Measurements from ENCODE around the gene PLBD1.
A peak's percentile ranks its signal among the peaks of the same experiment; 100 is the strongest.

Gene PLBD1

DNA sequence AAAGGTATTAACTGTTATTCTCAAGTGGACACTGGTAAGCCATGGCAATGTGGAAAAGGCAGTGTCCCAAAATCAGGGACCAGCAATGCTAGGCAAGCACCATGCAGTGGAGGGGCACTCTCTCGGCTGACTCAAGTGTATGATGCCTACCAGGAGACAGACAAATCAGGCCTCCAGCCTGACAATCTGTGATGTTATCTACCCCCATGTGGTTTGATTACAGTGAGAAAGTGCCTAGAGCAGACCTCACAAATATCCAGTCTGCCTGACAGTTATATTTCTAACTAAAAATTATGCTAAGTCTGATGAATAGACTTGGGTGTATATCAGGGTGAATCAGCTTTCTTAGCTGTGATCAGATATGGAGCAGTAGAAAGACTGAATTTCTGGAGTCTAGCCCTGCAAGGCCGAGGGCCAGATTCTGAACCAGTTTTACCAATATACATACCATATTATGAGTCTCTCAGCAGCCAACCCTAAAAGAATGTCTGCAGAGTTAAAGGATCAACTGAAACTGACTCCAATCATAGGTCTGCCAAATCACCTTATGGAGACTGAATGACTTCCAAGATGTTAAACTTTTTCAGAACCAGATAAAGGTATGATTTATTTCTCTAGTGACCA is 3.2 kb downstream of the PLBD1 start:
- DNase-seq: no peak

DNA sequence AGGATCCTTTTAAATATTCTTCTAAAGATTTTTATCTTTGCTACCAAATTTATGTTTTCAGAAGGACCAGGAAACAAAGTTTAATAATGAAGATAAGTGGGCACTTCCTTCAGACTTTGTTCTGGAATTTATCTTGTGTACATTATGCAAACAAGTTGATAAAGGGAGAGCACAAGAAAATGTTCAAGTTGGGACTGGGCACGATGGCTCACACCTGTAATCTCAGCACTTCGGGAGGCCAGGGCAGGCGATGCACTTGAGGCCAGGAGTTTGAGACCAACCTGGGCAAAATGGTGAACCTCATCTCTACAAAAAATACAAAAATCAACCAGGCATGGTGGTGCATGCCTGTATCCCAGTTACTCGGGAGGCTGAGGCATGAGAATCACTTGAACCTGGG is 4.6 kb downstream of the PLBD1 start:
- no peak for DNase-seq

DNA sequence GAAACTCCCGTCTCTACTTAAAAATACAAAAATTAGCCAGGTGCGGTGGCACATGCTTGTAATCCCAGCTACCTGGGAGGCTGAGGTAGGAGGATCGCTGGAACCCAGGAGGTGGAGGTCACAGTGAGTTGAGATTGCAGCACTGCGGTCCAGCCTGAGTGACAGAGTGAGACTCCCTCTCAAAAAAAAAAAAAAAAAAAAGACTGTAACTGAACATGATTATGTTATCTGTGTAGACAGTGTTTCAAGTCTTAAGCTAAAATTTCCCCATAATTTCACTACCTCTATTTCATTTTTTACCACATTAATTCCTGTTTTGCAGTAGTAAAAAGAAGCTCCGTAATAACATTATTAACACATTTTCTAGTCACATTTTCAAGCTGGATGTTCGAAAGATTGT is 5.4 kb downstream of the PLBD1 start:
- DNase-seq: no peak

DNA sequence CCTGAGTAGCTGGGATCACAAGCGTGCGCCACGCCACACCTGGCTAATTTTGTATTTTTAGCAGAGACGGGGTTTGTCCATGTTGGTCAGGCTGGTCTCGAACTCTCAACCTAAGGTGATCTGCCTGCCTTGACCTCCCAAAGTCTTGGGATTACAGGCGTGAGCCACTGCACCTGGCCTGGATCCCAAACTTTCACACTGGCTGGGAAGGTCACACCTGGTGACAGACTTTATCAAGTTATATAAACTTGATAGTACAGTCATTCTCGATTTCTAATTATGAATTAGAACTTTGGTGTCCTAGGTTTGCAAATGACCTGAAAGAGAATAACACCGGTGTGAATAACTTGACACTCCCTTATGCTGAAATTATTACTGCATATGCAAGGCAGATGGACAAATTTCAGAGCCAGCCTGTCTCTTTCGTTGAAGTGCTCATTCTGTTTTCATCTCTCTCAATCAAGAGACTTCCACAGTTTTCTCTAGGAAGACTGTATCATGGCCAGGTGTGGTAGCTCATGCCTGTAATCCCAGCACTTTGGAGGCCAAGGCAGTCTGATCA is 5.9 kb downstream of the PLBD1 start:
- DNase-seq: no peak

DNA sequence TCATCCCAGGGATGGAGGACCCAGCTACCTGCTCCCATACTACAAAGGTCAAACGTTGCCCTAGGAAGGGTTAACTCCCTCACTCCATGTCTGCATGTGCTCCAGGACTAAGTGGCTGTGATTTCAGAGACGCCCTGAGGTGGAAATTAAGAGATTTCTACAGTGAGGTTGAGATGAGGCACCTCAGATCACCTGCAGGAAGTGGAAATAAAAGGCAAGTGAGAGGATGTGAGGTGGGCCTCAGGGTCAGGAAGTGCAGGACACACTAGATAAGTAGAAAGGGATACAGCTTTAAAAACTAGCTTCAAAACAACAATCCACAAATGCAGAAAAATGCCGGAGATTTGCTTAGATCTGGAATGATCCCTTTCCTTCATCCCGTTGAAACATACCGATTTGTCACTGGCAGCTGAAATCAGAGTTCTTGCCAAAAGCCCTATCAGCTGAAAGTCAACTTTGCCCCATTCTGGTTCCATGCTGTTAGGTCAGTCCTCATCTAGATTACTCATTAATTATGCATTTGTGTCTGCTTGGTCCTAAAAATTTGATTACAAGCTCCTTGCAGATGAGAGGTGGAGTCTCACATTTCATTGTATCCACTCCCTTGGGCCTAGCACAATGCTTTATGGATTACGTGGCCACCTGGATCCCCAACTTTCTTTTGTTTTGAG is 6.6 kb downstream of the PLBD1 start:
- no peak for DNase-seq

DNA sequence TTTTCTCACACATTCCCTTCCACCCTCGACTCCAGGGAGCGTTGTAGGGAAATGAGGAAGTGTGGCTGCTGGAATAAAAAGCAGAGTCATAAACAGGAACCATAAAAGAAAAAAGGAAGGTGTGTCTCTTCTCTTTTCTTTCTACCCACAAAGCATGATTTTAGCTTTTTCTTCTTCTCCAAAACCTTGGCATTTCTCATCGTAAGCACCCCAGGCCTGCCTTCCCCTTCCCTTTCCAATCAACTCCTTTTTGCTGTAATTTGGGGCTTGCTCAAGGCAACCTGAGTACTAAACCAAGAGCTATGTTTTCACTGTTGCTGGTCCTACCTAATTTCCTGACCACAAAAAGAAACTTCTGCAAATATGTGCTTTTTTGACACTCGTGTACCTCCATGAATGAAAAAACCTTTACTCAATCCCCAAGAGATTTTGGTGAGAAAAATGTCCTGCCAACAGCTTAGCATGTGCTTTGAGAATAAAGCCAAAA is 9.2 kb downstream of the PLBD1 start:
- no peak for DNase-seq

DNA sequence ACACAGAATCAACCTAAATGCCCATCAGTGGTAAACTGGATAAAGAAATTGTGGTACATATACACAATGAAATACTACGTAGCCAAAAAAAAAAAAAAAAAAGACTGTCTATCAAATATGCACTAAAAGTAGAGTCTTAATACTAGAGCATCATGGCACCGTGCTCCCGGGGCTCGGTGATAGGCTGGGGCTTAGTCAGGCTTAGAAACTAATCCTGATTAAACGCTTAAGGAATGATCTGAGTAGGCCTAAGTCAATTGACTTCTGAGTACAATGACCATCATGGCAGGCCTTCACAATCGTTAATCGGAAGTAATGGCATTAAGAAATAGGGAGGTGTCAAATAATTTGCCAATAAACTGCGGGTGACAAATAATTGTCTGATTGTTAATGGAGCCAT is 9.7 kb downstream of the PLBD1 start:
- DNase-seq: no peak

DNA sequence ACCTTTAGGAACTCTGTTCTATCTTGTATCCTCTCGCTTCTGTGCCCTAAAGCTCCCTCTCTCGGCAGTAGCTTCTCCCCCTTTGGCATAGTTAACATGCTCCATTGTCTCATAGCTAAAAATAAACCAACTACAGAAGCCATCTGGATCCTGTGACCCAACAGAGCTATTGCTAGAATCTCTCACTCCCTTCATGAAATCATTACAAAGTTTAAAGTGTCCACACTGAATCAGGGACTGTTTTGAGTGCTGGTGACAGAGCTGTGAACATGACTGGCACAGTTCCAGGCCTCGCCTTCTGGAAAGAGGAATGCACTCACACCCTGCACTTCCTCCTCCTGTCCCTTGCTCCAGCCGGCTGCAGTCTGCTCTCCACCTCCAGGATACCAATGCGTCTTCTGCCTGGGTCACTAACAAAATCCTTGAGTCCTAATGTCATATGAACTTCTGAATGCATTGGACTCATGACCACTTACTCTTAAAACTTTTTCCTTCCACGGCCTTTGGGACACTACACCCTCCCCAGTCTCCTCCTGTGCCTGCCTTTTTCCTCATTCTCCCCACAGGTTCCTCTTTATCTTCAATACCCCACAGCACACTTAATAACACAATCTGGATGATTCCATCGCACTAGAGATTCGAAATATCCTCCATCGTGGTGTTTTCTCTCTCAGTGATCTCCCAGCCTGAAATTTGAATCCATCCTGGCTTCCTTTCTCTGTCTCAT is 13.2 kb downstream of the PLBD1 start:
- DNase-seq: peak; percentile 69

DNA sequence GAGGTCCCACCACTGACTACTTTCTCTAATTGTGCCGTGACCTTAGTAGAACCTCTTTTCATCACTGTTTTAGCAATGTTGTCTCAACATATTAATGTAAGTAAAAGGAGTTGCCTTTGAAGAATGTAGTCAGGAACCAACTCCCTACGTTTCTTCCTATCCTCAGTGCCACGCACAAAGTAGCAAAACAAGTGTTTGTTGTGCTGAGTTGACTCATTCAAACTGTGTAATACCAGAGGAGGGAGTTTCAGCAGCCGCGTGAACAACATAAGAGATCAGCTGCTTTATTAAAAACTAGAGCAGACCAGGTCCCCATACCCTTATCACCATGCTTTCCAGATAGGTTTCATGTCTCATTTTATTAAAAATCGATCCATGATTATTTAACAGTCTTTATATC is 19.1 kb downstream of the PLBD1 start:
- no peak for DNase-seq

DNA sequence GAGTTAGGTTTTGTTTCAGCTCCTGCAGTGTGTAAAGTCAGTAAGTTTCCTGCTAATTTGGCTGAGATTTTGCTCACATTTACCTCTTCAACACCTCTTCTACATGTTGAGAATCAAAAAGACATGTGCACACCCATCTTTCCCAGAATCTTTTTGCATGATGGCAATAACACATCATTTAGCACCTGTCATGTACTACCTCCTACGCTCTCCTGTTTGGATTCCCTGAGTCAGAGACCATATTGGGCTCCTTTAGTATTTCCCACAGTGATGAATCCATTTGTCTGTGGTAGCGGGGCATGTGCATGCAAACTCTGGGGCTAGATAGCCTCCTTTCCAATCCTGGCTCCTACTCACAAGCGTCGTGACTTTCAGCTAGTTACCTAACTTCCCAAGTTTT is 20.1 kb downstream of the PLBD1 start:
- no peak for DNase-seq

DNA sequence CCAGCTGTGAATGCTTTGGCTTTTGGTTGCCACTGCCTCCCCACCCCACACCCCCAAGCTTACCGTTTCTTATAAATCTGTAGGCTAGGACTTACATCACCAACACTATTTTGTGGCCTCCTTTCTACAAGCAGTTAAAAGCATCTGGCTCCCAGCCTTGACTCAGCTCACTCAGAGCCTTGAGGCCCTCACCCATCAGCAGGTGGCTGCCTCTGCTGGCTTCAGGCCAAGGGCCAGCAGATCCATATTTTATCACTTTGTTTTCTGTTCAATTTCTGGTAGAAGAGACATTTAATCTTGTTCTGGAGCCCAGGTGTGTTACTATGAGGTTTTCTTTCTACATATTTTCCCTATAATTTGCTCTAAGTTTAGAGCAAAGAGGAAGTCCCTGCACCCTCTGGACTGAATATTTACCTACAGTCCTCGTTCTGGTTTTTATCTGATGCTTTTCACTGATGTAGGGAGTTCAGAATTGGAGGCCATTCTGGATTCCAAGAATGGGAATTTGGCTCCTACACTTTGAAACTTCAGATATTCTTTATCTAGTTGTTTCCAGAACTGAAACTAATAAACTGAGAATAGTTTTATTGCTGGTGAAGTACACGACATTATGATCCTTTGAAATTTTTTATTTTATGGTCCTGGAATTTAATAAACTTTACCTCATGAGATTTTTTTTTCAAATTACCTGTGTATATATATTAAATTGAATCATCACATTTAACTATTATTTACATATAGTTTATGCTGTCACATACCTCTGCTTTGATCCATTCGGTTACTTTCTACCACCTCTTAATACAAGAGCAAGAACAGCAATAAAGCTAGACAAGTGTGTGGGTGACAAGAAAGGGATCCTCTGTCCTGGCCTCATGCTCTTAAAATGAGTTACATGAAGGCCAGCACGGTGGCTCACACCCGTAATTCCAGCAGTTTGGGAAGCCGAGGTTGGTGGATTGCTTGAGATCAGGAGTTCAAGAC is 22.2 kb downstream of the PLBD1 start:
- DNase-seq: no peak

DNA sequence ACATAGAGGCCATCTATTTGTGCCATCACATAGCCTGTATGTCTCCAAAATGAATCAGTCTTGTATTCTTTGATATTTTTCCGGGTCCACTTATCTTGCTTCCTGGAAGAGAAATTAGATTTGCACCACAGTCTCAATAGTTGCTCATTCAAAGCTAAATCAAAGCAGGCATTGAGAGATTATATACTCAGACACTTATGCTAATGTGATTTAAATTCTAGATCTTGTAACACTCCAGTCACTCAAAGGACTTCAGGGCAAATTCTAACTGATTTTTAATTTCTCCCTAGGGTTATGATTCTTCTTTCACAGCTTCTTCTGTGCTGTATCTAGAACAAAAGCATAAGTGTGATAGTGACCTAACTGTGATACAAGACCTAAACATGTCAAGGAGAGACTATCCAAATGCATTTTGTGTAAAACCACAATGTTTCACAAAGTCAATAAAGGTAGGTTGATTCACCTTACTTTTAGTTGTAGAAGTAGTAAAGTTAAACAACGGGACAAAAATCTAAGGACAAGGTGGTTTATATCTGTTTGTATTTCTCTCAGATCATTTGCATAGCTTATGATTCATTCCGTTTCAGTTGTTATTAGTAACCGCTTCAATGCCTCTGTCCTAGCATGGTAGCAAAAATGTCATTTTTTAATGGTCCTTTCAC is 26.8 kb downstream of the PLBD1 start:
- no peak for DNase-seq

DNA sequence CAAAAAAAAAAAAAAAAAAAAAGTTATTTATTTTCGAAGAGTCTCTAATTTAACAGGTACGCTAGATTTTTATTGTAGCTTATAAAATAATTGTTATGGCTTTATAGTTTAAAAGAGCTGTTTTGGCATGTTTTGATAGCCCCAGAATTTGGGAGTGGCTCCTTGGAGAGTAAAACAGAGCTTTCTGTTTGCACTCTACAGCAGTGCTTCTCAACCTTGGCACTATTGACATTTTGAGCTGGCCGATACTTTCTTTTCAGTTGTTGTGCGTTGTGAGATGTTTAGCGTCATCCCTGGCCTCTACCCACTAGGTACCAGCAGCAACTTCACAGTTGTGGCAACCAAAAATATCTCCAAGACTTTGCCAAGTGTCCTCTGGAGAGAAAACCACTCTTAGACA is 30.6 kb downstream of the PLBD1 start:
- no peak for DNase-seq

DNA sequence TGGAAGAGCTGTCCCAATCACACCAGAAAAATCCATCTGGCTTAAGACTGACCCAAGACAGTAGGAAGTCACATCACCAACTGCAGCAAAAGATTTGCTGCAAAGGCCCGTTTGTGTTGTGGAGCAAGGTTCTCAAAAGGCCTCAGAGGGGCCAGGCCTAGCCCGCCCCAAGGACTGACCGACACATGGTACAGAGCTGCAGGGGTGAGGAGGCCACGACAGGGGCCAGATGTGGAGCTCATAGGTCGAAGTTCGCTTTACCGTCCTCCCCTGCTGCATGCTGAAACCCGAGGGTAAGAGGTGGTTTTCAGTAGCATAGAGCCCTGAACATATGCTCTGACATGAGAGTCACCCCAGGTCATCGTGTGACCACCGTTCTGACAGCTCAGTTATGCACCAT is 35.5 kb downstream of the PLBD1 start:
- no peak for DNase-seq

DNA sequence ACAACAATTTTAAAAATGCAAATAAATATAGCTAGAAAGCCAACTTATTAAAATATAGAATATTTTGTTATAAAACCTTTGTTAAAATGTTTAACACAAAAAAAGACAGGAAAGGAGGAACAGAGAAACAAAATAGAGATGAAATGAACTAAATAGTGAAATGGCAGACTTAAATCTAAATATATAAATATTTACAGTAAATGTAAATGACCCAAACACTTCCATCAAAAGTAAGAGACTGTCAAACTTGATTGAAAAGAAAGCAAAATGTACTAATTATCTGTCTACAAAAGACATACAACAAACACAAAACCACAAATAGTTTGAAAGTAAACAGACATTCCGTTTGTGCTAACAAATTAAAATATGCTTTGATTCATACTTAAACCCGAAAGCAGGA is 41.7 kb downstream of the PLBD1 start:
- DNase-seq: no peak

DNA sequence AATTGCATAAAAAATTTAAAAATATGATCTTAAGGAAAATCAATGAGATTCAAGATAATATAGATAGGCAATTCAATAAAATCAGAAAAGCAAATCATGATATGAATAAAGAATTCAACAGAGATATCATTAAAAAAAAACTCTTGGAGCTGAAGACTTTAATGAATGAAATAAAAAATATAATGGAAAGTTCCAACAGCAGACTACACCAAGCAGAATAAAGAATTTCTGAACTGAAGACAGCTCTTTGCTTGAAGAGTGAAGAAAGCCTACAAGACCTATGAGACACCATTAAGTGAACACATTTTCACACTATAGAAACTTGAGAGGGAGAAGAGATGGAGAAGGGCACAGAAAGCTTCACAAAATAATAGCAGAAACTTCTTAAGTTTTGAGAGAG is 45.9 kb downstream of the PLBD1 start:
- no peak for DNase-seq

DNA sequence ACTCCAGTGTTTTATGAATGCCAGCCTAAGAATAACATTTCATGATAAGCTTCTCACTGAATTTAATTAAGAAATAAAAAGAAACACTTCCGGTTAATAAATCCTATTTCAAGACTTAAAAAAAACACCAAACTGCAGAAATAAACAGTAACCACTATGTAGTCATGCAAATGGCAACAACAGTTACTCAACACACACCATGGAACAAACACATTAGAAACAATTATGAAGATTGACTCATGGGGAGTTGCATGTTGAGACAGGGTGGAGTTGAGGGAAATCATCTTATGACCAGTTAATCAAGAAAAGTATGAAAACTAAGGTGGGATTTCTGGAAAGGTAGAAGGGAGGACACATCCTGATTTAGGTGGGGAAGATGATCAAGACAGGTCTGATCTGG is 52.7 kb downstream of the PLBD1 start:
- no peak for DNase-seq

DNA sequence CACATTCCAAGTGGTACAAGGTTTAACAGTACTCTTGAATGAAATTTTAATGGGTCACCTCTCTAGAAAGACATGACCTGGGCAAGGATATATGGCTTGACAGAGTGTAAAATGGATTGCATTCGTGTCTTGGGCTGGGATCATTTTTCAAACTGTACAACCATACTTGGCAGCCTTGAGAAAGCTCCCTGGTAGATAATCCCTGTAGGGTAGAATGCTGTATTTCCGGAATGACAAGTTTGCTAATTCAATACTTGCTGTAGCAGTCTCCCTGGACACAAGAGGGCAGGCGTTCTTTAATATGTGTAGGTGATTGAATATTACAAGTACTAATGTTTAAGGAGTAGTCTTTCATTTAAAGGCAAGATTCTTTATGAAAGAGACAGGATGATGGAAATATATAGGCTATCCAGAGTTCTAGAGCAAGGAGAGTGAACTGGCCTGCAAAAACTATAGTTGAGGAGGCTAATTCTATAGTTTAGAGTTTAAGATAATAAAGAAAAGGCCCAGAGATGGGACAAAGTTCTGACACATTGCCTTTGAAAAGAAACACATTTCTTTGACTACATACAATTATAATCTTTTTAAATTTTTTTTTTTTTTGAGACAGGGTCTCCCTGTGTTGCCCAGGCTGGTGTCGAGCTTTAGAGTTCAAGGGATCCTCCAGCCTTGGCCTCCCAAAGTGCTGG is 53.4 kb downstream of the PLBD1 start:
- peak; percentile 77 for DNase-seq

DNA sequence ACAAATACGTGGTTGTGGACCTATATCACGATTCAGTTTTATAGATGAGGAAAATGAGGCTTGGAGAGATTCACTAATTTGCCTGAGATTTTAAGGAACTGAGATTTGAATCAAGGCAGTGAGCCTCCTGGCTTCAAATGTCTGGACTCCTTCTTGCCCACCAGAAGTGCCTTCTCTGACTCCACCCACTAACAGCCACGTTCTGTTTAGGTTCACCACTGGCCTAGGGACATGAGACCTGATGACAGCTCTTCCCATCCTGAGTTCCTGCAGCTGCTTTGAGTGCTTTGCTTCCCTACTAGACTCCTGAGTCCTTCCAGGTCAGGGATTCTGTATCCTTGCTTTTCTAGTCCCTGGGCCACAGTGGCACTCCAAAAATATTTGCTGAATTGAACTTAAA is 57.1 kb downstream of the PLBD1 start:
- DNase-seq: no peak

DNA sequence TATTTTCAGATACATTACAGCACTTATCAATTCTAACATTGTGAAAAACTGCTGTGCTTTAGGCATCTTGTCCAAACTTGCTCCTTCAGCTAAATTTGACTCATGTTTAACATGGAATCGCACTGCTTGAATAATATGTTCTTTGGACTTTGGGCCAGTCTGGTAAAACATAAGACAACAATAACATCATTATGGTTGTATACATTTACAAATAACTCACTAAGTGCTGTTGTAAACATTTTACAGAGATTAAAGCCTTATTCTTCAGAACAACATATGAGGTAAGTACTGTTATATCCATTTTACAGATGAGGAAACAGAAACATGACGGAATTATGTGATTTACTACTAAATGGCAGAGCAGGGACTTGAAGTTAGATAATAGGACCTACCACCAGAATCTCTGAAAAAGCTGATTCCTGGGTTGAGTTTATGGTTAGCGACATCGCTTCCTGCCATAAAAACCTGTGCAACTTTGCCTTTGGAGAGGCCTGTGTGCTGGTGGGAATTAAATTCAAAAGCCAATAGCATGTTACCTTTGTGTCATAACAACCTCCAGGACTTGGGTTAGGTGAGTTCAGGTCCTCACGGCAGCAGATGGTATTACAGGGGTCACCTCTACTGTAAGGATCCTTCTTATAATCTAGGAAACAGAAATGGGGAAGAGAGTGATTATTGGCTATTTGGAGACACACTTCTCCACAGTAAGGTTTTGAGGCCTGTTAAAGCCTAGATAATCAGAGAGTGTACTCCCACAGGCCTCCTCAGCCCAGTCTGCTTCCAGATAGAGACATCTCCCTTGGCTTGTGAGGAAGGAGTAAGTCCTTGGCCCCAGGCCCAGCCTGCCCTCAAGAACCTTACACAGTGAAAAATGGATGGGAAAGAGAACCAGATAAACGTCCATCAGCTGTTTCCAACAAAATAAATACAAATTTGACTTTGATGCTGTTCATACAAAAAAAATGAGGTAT is 61.8 kb downstream of the PLBD1 start:
- no peak for DNase-seq

Measured in DMS153 (cell line).